SIG-M5 (cell line): ENCODE results near the gene DMRT3.
A peak's percentile ranks its signal among the peaks of the same experiment; 100 is the strongest.
"Not testable (repeated sequence)": the region's sequence is repeated elsewhere in the genome, so short reads cannot be mapped to it uniquely, and the experiment has no call there.

Experiments used
- DNase-seq: peaks from one replicate; lab custom pipeline; 2025; lab: John Stamatoyannopoulos, UW

The DMRT3 gene

GRCh38 chr9:971901-972500 lies 4.5 kb upstream of the DMRT3 start:
- DNase-seq, result no peak

- no peak for DNase-seq
These were observed 3.8 kb upstream of the DMRT3 start for GRCh38 chr9:972501-973294.

- DNase-seq, result no peak
These were observed 3.1 kb upstream of the DMRT3 start for GRCh38 chr9:973295-973834.

GRCh38 chr9:974031-974995 lies 2.1 kb upstream of the DMRT3 start:
- DNase-seq, result no peak

GRCh38 chr9:974996-975739 lies 1.3 kb upstream of the DMRT3 start:
- DNase-seq, result no peak

GRCh38 chr9:975740-976257 lies 656 bp upstream of the DMRT3 start:
- no peak for DNase-seq

GRCh38 chr9:976943-977837 lies 735 bp downstream of the DMRT3 start:
- no peak for DNase-seq

- no peak for DNase-seq
These were observed 1.7 kb downstream of the DMRT3 start for GRCh38 chr9:977838-978830.

GRCh38 chr9:979983-980382 lies 3.5 kb downstream of the DMRT3 start:
- DNase-seq, result no peak

- no peak for DNase-seq
These were observed 4.2 kb downstream of the DMRT3 start for GRCh38 chr9:980640-981039.

GRCh38 chr9:981491-981898 lies 5.0 kb downstream of the DMRT3 start:
- DNase-seq, result no peak

- no peak for DNase-seq
These were observed 6.2 kb downstream of the DMRT3 start for GRCh38 chr9:982394-983230.

GRCh38 chr9:994005-994404 lies 17.6 kb downstream of the DMRT3 start:
- DNase-seq, result peak; percentile 26

- DNase-seq, result no peak
These were observed 18.7 kb downstream of the DMRT3 start for GRCh38 chr9:995192-995591.

GRCh38 chr9:995781-996180 lies 19.3 kb downstream of the DMRT3 start:
- no peak for DNase-seq

- DNase-seq, result not testable (repeated sequence)
These were observed 22.1 kb downstream of the DMRT3 start for GRCh38 chr9:998299-999110.

GRCh38 chr9:1001838-1002237 lies 25.4 kb downstream of the DMRT3 start:
- no peak for DNase-seq
